ENCODE data around the gene BMAL1. TPM values are rescaled to one million over a fixed set of nuclear protein-coding genes. Genes with fewer than 3 reads are reported as not detected.
"Not testable (repeated sequence)": the region's sequence is repeated elsewhere in the genome, so short reads cannot be mapped to it uniquely, and the experiment has no call there.

The BMAL1 gene
- total RNA-seq, 1 donor from 2014 or later = 21.8 TPM

GRCh38 chr11:13382751-13383150 is 105.2 kb downstream of the BMAL1 start:
- no peak for DNase-seq

- DNase-seq = peak; percentile 70
These were observed 107.5 kb downstream of the BMAL1 start for GRCh38 chr11:13384908-13385640.

- no peak for DNase-seq
These were observed 109.0 kb downstream of the BMAL1 start for GRCh38 chr11:13386567-13386966.

DNA sequence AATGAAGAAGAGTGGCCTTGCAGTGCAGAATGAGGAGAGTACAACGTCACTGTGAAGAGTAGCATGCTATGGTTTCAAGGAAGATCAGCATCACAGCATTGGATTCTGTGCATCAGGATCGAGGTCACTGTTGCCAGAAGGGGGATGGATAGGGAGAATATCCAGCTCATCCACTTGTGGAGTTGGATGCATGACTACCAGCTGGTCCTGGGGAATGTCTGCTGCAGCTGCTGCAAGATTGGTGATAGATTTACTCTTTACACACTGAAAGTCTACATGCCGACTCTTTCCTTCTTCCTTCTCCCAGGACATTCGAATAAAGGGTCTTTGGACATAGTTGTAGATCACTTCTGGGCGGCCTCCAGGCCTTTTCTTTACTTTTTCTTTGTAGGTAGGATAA is 111.2 kb downstream of the BMAL1 start:
- DNase-seq = peak; percentile 25

DNA sequence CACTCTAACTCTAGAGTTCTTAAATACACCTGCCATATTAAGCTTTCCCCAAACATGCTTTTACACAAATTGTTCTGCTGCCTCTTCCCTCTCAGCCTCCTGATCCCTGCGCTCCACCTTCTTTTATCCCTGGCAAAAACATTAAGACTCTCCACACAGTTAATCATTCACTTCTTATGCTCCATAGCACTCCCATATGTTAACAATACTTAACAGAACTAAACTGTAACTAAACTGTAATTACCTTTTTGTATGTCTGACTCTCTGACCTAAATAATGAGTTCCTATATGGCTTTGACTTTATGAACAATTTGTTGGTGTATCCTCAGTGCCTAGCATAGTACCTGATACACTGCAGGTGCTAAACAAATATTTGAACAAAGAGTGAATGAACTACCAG is 113.6 kb downstream of the BMAL1 start:
- DNase-seq = no peak

GRCh38 chr11:13398335-13398734 is 120.7 kb downstream of the BMAL1 start:
- DNase-seq = not testable (repeated sequence)

DNA sequence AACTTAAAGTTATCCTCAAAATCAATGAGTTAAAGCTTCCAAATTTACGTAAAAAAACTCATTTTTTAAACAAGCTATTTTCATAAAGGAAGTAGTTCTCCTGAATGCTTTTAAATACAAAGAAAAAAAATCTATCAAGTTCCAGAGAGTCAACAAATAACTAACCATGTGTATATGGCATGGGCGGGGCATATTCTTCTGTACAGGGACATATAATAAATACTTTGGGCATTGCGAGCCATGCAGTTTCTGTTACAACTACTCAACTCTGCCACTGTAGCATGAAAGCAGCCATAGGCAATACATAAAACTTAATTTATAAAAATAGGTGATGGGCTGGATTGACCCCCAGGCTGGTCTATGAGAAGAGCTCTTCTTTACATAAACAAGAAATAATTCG is 127.6 kb downstream of the BMAL1 start:
- DNase-seq = no peak

DNA sequence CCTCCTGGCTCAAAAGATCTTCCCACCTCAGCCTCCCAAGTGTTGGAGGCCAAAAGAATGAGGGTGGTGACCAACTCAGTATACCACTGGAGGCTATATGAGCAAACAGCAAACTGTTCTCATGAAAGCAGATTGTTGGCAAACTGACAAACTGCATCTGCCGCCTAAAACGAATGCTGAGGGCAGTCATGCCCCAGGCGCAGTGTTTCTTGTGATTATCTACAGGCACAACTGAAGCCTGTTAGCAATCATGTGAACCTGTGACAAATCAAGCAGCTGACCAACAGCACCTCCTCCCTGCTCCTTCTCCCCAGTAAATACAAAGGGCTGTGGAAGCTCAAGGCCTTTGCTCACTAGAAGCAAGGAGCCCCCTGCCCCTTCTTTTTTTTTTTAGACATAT is 137.6 kb downstream of the BMAL1 start:
- DNase-seq = no peak

- DNase-seq = no peak
These were observed 144.0 kb downstream of the BMAL1 start for GRCh38 chr11:13421561-13421960.

- no peak for DNase-seq
These were observed 145.8 kb downstream of the BMAL1 start for GRCh38 chr11:13423372-13423771.

DNA sequence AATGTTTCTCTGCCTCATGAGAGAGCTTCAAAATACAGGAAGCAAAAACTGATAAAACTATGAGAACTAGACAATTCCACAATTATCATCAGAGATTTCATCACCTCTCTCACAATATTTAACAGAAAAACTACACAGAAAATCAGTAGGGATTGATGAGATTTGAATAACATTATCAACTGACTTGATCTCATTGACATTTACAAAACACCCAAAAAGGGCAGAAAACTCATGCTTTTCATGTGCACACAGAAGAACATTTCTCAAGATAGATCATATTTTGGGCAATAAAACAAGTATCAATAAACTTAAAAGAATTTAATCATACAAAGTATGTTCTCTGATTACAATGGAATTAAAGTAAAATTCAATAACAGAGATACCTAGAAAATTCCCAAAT is 149.8 kb downstream of the BMAL1 start:
- no peak for DNase-seq

GRCh38 chr11:13429288-13429687 is 151.7 kb downstream of the BMAL1 start:
- DNase-seq = no peak

GRCh38 chr11:13429836-13430235 is 152.2 kb downstream of the BMAL1 start:
- no peak for DNase-seq

DNA sequence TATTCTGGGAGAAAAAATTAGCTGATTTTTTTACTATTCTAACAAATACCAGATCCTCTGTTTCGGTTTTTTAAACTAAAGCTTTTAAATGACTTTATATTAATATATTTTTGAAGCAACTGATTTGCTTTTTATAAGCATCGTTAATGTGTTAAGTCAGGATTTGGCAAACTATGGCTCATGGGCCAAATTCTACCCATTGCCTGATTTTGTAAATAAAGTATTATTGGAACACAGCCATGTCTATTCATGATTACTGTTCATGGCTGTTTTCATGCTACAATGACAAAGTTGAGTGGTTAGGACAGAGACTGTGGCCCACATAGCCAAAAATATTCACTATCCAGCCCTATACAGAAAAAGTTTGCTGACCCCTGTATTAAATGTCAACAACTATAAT is 155.8 kb downstream of the BMAL1 start:
- no peak for DNase-seq

- no peak for DNase-seq
These were observed 156.9 kb downstream of the BMAL1 start for GRCh38 chr11:13434247-13435205.

DNA sequence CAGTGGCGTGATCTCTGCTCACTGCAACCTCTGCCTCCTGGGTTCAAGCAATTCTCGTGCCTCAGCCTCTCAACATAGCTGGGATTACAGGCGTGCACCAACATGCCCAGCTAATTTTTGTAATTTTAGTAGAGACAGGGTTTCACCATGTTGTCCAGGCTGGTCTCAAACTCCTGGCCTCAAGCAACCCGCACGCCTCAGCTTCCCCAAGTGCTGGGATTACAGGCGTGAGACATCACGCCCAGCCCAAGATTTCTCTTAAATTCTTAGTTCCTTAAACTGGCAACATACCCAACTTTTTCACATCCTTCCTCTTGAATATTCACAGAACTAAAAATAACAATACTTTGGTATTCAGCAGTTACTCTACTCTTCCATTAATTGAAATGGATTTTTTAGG is 159.2 kb downstream of the BMAL1 start:
- not testable (repeated sequence) for DNase-seq

Other genes with a start within 250 kb of the BMAL1 start
- gene BTBD10, start 185.4 kb downstream of the BMAL1 start, total RNA-seq = 65.9 TPM
- gene PTH, start 218.2 kb downstream of the BMAL1 start, total RNA-seq = not detected

Measured in tongue (tissue), 2 donors.